Calu3 (cell line): ENCODE measurements around the gene B4GAT1. TPM values are rescaled to one million over a fixed set of nuclear protein-coding genes. Genes with fewer than 3 reads are reported as not detected.
"Not testable (repeated sequence)": the region's sequence is repeated elsewhere in the genome, so short reads cannot be mapped to it uniquely, and the experiment has no call there.

Experiments used
- BruUV-seq: library from RNA; stranded (reverse); fragments of 400-500 nt; replicated peaks from 2 replicates; lab custom pipeline; 2021; lab: Mats Ljungman, UMichigan
- CTCF ChIA-PET: fragments of 300-600 bp; sonication (Branson Sonifier 250); formaldehyde crosslinking; loops from one replicate; lab custom pipeline; 2022; ENCODE audit warnings: antibody characterized with exemption; lab: Charles Lee
- DNase-seq: peaks from one replicate; pipeline ENCODE4 v3.0.0; 2022
- H3K27ac Mint-ChIP-seq: one replicate; pipeline ENCODE4 v1.8.0; 2022; ENCODE audit warnings: mixed read lengths; ENCODE audit not compliant: unreplicated experiment
- H3K27me3 Mint-ChIP-seq: one replicate; pipeline ENCODE4 v1.8.0; 2022; ENCODE audit warnings: mixed read lengths; ENCODE audit not compliant: unreplicated experiment
- H3K36me3 Mint-ChIP-seq: one replicate; pipeline ENCODE4 v1.8.0; 2022; ENCODE audit warnings: mild to moderate bottlenecking, moderate library complexity, mixed read lengths; ENCODE audit not compliant: insufficient read depth, unreplicated experiment
- H3K4me1 Mint-ChIP-seq: one replicate; pipeline ENCODE4 v1.8.0; 2022; ENCODE audit warnings: mild to moderate bottlenecking, low read depth, mixed read lengths; ENCODE audit not compliant: unreplicated experiment
- H3K4me3 Mint-ChIP-seq: one replicate; pipeline ENCODE4 v1.8.0; 2022; ENCODE audit warnings: mild to moderate bottlenecking, low read depth, moderate library complexity, mixed read lengths; ENCODE audit not compliant: unreplicated experiment
- H3K9me3 Mint-ChIP-seq: one replicate; pipeline ENCODE4 v1.8.0; 2022; ENCODE audit warnings: low read depth, mixed read lengths; ENCODE audit not compliant: unreplicated experiment
- intact Hi-C: fragments of 100-400 bp; cut with micrococcal nuclease; formaldehyde crosslinking; loops from one replicate; pipeline ENCODE4 v1.10.0; 2022; ENCODE audit not compliant: unreplicated experiment
- total RNA-seq: library from RNA; stranded (reverse); gene quantifications from 2 replicates; pipeline ENCODE4 v1.2.3, GENCODE V29; 2022
- TF ChIP-seq, protein P1 (sequence below): fragments of 200-600 bp; IDR thresholded peaks from one replicate; pipeline ENCODE4 v1.8.0; 2022; ENCODE audit warnings: antibody characterized with exemption; ENCODE audit not compliant: unreplicated experiment

The B4GAT1 gene
- total RNA-seq, 1 experiment from 2014 or later: 11.8 TPM

DNA sequence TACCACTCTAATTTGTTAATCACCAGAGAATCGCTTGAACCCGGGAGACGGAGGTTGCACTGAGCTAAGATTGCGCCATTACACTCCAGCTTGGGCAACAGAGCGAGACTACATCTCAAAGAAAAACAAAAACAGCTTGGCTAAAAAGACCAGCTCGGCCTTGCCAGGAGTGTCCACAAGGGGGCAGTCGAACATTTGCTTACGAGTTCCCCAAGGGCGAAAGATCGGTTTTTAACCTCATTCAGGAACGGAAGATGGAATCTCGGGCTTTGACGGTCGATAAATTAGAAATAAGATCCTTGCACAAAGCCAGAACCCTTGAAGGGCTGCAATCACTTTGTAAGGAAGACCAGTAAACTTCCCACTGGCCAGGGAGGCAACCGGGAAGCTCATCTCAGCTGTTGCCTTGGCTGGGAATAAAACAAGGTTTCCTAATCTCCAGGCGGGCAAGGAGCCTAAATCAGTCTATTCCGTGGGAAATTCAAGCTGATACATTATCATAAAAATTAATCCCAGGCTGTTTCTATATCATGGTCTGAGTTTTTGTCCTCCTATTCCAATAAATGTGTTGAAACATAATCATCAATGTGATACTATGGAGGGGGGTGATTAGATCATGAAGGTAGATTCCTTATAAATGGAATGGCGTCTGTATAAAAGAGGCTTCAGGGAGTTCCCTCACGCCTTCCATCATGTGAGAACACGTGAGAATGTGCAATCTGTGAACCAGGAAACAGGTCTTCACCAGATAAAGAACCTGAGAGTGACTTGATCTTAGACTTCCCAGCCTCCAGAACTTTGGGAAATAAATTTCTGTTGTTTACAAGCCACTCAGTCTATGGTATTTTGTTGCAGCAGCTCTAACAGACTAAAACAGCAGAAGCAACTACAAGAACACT, 39.0 kb upstream of the B4GAT1 start:
- intact Hi-C loops: no loop called here
- Mint-ChIP-seq H3K4me1 (peaks cover 8% of the 10 kb centered on the region), H3K27me3 (peaks cover 21% of the 10 kb centered on the region), H3K27ac (no peak overlapping the region), H3K4me3 (peak overlapping the region; percentile 41), H3K36me3 (no peaks in the 10 kb centered on the region), H3K9me3 (no peaks in the 10 kb centered on the region)
- BruUV-seq: no TSS peak
- CTCF ChIA-PET: interaction anchor here (0.6 to 2.2 kb wide), 13 partner anchors 9 to 292 kb away, joined by 3 to 14 read pairs (median 5); partner anchors contain the start of genes B4GAT1, BRMS1, MRPL11 and RBM4B
- DNase-seq: peak; percentile 87
- TF ChIP-seq, protein P1, sequence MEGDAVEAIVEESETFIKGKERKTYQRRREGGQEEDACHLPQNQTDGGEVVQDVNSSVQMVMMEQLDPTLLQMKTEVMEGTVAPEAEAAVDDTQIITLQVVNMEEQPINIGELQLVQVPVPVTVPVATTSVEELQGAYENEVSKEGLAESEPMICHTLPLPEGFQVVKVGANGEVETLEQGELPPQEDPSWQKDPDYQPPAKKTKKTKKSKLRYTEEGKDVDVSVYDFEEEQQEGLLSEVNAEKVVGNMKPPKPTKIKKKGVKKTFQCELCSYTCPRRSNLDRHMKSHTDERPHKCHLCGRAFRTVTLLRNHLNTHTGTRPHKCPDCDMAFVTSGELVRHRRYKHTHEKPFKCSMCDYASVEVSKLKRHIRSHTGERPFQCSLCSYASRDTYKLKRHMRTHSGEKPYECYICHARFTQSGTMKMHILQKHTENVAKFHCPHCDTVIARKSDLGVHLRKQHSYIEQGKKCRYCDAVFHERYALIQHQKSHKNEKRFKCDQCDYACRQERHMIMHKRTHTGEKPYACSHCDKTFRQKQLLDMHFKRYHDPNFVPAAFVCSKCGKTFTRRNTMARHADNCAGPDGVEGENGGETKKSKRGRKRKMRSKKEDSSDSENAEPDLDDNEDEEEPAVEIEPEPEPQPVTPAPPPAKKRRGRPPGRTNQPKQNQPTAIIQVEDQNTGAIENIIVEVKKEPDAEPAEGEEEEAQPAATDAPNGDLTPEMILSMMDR: peak; percentile 86

DNA sequence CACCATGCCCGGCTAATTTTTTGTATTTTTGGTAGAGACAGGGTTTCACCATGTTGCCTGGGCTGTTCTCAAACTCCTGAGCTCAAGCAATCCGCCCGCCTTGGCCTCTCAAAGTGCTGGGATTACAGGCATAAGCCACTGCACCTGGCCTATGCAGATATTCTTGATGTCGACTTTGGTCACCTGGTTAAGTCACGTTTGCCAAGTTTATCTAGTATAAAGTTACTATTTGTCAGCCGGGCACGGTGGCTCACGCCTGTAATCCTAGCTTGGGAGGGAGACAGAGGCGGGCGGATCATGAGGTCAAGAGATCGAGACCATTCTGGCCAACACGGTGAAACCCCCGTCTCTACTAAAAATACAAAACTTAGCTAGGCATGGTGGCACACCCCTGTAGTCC, 36.9 kb upstream of the B4GAT1 start:
- BruUV-seq, H3K27ac Mint-ChIP-seq, H3K4me3 Mint-ChIP-seq, H3K4me1 Mint-ChIP-seq, H3K9me3 Mint-ChIP-seq, H3K36me3 Mint-ChIP-seq, DNase-seq, H3K27me3 Mint-ChIP-seq, intact Hi-C loops: not testable (repeated sequence)
- CTCF ChIA-PET: interaction anchor here (1.0 to 1.2 kb wide), 2 partner anchors 10 to 12 kb away, joined by 3 to 5 read pairs; no protein-coding TSS in a partner anchor

DNA sequence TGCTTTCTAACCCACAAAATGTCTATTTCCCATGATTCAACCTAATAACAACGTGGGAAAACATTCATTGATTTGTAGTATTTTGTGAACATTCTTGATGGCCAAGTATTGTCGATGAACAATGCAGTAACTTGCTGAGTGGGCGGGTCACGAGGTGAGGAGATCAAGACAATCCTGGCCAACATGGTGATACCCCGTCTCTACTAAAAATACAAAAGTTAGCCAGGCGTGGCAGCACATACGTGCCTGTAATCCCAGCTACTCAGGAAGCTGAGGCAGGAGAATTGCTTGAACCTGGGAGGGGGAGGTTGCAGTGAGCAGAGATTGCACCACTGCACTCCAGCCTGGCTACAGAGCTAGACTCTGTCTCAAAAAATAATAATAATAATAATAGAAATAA, 32.8 kb upstream of the B4GAT1 start:
- H3K36me3 Mint-ChIP-seq, H3K4me3 Mint-ChIP-seq, BruUV-seq, H3K4me1 Mint-ChIP-seq, H3K27me3 Mint-ChIP-seq, intact Hi-C loops, H3K9me3 Mint-ChIP-seq, DNase-seq, H3K27ac Mint-ChIP-seq: not testable (repeated sequence)
- CTCF ChIA-PET: interaction anchor here (1.2 kb wide), 1 partner anchor 9 kb away, joined by 3 read pairs; no protein-coding TSS in a partner anchor

DNA sequence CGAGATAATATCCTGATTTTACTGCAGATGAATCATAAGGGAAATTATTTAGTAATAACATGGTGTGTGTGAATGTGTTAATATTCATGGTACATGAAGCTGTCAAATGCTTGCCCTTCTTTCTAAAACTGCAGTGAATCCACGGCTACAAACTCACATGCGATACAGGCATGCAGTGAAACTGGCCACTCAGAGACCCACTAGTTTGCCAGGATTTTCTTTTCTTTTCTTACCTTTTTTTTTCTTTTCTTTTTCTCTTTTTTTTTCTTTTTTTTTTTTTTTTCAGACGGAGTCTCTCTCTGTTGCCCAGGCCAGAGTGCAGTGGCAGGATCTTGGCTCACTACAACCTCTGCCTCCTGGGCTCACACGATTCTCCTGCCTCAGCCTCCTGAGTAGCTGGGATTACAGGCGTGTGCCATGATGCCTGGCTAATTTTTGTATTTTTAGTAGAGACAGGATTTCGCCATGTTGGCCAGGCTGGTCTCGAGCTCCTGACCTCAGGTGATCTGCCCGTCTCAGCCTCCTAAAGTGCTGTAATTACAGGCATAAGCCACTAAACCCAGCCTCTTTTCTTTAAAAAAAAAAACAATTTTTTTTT, 26.4 kb upstream of the B4GAT1 start:
- peaks cover 12% of the 10 kb centered on the region for H3K4me1 Mint-ChIP-seq
- BruUV-seq, H3K9me3 Mint-ChIP-seq, H3K4me3 Mint-ChIP-seq, intact Hi-C loops, DNase-seq, H3K27me3 Mint-ChIP-seq, H3K27ac Mint-ChIP-seq: not testable (repeated sequence)
- CTCF ChIA-PET: interaction anchor here (1.0 kb wide), 1 partner anchor 12 kb away, joined by 5 read pairs; no protein-coding TSS in a partner anchor
- H3K36me3 Mint-ChIP-seq: peaks cover 34% of the 10 kb centered on the region

DNA sequence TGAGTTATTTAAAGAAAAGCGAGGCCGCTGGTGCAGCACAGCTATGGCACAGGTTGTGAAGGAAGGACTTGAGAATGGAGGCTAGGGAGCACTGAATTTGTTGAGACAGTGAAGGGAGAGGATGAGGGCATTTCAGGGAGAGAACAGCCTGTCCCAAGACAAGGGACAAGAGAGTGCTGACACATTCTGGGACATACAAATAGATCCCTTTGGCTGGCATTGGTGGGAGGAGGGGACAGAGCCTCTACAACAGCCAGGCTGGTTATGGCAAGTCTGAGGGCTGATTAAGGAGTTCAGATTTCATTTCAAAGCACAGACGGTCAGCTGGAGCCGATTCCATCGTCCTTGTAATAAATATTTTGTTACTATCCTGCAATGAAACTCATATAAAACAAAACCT, 25.8 kb upstream of the B4GAT1 start:
- H3K4me1 Mint-ChIP-seq: peaks cover 12% of the 10 kb centered on the region
- TF ChIP-seq, protein P1: no peak
- H3K27ac Mint-ChIP-seq: no peak overlapping the region
- intact Hi-C loops: no loop called here
- peaks cover 37% of the 10 kb centered on the region for H3K36me3 Mint-ChIP-seq
- no TSS peak for BruUV-seq
- no peaks in the 10 kb centered on the region for H3K27me3 Mint-ChIP-seq
- CTCF ChIA-PET: interaction anchor here (1.0 kb wide), 1 partner anchor 13 kb away, joined by 5 read pairs; no protein-coding TSS in a partner anchor
- H3K4me3 Mint-ChIP-seq: peak overlapping the region; percentile 67
- no peak for DNase-seq
- no peaks in the 10 kb centered on the region for H3K9me3 Mint-ChIP-seq
